Gastroesophageal sphincter (tissue), 3 donors: ENCODE measurements around the gene DPF3.

Source experiments
- POLR2A ChIP-seq, 2 donors: fragments of 450-650 bp; IDR thresholded peaks; one replicate each; pipeline ENCODE4 v1.6.1; 2017; ENCODE audit warnings: antibody characterized with exemption in 2 of 2, mild to moderate bottlenecking in 2 of 2, moderate library complexity in 1 of 2
- POLR2AphosphoS5 ChIP-seq: sonication (generic); formaldehyde crosslinking; IDR thresholded peaks from one replicate; pipeline ENCODE4 v1.6.1; 2017; ENCODE audit warnings: antibody characterized with exemption
- TF ChIP-seq, protein P1 (sequence below), 4 experiments: fragments of 200-600 bp in 2 of 4; fragments of 450-650 bp in 2 of 4; sonication (generic) in 1 of 4; IDR thresholded peaks; one replicate each; pipeline ENCODE4 v1.5.1; 2017 to 2019; ENCODE audit warnings: antibody characterized with exemption in 4 of 4, mild to moderate bottlenecking in 2 of 4, moderate library complexity in 2 of 4

DNA sequence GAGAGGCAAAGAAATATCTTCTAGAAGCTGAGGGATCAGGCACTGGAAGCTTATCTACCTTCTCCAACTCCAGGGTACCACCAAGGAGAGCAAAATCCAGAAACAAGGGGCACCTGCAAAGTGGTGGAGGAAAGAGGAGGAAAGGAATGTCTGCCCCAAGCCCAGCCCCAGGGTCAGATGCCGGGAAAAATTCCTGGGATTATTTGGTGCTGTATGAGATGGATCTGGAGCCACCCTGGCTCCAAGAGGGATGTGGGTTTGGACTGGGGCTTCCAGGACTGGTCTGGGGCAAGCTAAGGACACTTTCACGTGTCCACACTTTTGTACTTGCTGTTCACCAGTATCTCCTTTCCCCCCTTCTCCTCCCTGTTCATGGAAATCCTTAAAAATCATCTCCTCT, 69.8 kb downstream of the DPF3 start:
- TF ChIP-seq POLR2A (IDR thresholded peaks at IDR 0.05) = no peak
- TF ChIP-seq, protein P1, sequence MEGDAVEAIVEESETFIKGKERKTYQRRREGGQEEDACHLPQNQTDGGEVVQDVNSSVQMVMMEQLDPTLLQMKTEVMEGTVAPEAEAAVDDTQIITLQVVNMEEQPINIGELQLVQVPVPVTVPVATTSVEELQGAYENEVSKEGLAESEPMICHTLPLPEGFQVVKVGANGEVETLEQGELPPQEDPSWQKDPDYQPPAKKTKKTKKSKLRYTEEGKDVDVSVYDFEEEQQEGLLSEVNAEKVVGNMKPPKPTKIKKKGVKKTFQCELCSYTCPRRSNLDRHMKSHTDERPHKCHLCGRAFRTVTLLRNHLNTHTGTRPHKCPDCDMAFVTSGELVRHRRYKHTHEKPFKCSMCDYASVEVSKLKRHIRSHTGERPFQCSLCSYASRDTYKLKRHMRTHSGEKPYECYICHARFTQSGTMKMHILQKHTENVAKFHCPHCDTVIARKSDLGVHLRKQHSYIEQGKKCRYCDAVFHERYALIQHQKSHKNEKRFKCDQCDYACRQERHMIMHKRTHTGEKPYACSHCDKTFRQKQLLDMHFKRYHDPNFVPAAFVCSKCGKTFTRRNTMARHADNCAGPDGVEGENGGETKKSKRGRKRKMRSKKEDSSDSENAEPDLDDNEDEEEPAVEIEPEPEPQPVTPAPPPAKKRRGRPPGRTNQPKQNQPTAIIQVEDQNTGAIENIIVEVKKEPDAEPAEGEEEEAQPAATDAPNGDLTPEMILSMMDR (IDR thresholded peaks at IDR 0.05) = no peak
- TF ChIP-seq POLR2AphosphoS5 = no peak
